GM12878 (cell line): ENCODE results near the gene CARM1. TPM values are rescaled to one million over a fixed set of nuclear protein-coding genes. Genes with fewer than 3 reads are reported as not detected.
A peak's percentile ranks its signal among the peaks of the same experiment; 100 is the strongest.

ENCODE experiments used
- ATAC-seq: fragments of 200-7000 bp; cut with Tn5 transposase; 3 replicates; pipeline ENCODE4 v1.9.1; 2020; ENCODE audit warnings: mild to moderate bottlenecking, moderate library complexity
- BruUV-seq: library from RNA; stranded (reverse); fragments of 400-500 nt; replicated peaks from 2 replicates; lab custom pipeline; 2021; lab: Mats Ljungman, UMichigan
- CTCF ChIA-PET: fragments of 300-600 bp; sonication (Branson Sonifier 250); formaldehyde crosslinking; extraction: SDS; loops from one replicate; lab custom pipeline; 2021; ENCODE audit warnings: inconsistent platforms; lab: Yijun Ruan, JAX
- POLR2A ChIA-PET: fragments of 350-600 bp; formaldehyde crosslinking; extraction: SDS; loops from one replicate; lab custom pipeline; 2021; ENCODE audit warnings: inconsistent platforms; lab: Charles Lee
- RAD21 ChIA-PET: fragments of 300-600 bp; sonication (Branson Sonifier 250); formaldehyde crosslinking; loops from one replicate; lab custom pipeline; 2023; ENCODE audit warnings: antibody characterized with exemption; ENCODE audit not compliant: unreplicated experiment; lab: Charles Lee
- SMC1A ChIA-PET: fragments of 300-600 bp; sonication (Branson Sonifier 250); formaldehyde crosslinking; loops from one replicate; lab custom pipeline; 2023; ENCODE audit not compliant: unreplicated experiment, uncharacterized antibody; lab: Charles Lee
- DNase-seq: peaks from one replicate; pipeline ENCODE4 v3.0.0-alpha.2; 2011; ENCODE audit warnings: low read depth, low spot score
- FAIRE-seq: peaks from 3 replicates; lab custom pipeline; 2011; peaks lifted over from hg19 to GRCh38; lab: Jason Lieb, UNC
- H2AFZ ChIP-seq: 2 replicates; pipeline ENCODE4 v1.6.0; 2011; ENCODE audit warnings: low read depth, low read length, control low read depth; ENCODE audit not compliant: control insufficient read depth
- H3K27ac ChIP-seq: 2 replicates; pipeline ENCODE4 v1.5.1; 2011; ENCODE audit warnings: control low read depth; ENCODE audit not compliant: control insufficient read depth, insufficient read depth
- H3K27me3 ChIP-seq, 2 experiments: replicated peaks in 1 of 2; 2 replicates each; pipeline versions ENCODE4 v1.6.0 to v1.6.1; 2011; ENCODE audit warnings: low read length in 1 of 2; ENCODE audit not compliant: control insufficient read depth in 2 of 2, insufficient read depth in 2 of 2
- H3K36me3 ChIP-seq, 2 experiments: 2 replicates each; pipeline ENCODE4 v1.5.1; 2011; ENCODE audit warnings: low read length in 1 of 2; ENCODE audit not compliant: control insufficient read depth in 2 of 2, insufficient read depth in 2 of 2
- H3K4me1 ChIP-seq: 2 replicates; pipeline ENCODE4 v1.6.1; 2011; ENCODE audit warnings: mild to moderate bottlenecking, low read length, moderate library complexity, mixed read lengths; ENCODE audit not compliant: control insufficient read depth, insufficient read depth
- H3K4me2 ChIP-seq: 2 replicates; pipeline ENCODE4 v1.6.0; 2011; ENCODE audit warnings: control low read depth; ENCODE audit not compliant: control insufficient read depth, insufficient read depth
- H3K4me3 ChIP-seq: fragments of 200-600 bp; sonication (generic); 2 replicates; pipeline ENCODE4 v1.5.1; 2016
- H3K79me2 ChIP-seq: 2 replicates; pipeline ENCODE4 v1.6.0; 2011; ENCODE audit warnings: low read length; ENCODE audit not compliant: control insufficient read depth, insufficient read depth
- H3K9ac ChIP-seq: 2 replicates; pipeline ENCODE4 v1.8.0; 2011; ENCODE audit warnings: low read length, control low read depth, mixed read lengths; ENCODE audit not compliant: control insufficient read depth, insufficient read depth
- H3K9me3 ChIP-seq: replicated peaks from 3 replicates; pipeline ENCODE4 v1.5.1; 2011; ENCODE audit warnings: mild to moderate bottlenecking, low read length; ENCODE audit not compliant: control insufficient read depth, insufficient read depth
- H4K20me1 ChIP-seq: 2 replicates; pipeline ENCODE4 v1.6.0; 2011; ENCODE audit not compliant: control insufficient read depth, insufficient read depth
- CBX3 ChIP-seq: fragments of 200-600 bp; sonication (generic); IDR thresholded peaks from 2 replicates; pipeline ENCODE4 v1.6.1; 2016; ENCODE audit warnings: low read depth, borderline replicate concordance
- EGR1 ChIP-seq, 2 experiments: IDR thresholded peaks; 1 replicate in 1 of 2; 2 replicates in 1 of 2; pipeline ENCODE4 v1.6.1; 2011 to 2012; ENCODE audit warnings: low read depth in 2 of 2, low read length in 2 of 2, borderline replicate concordance in 1 of 2, mild to moderate bottlenecking in 1 of 2, moderate library complexity in 1 of 2
- FOXK2 ChIP-seq: fragments of 450-650 bp; IDR thresholded peaks from 2 replicates; pipeline ENCODE4 v1.6.1; 2017; ENCODE audit warnings: mild to moderate bottlenecking, moderate library complexity
- JUNB ChIP-seq: IDR thresholded peaks from 2 replicates; pipeline ENCODE4 v1.6.1; 2016; ENCODE audit warnings: antibody characterized with exemption, mild to moderate bottlenecking
- KDM1A ChIP-seq: fragments of 200-600 bp; sonication (generic); IDR thresholded peaks from 2 replicates; pipeline ENCODE4 v1.6.1; 2016; ENCODE audit warnings: borderline replicate concordance
- MEF2A ChIP-seq: IDR thresholded peaks from 2 replicates; pipeline ENCODE4 v1.6.1; 2011; ENCODE audit warnings: low read depth, mild to moderate bottlenecking, low read length, moderate library complexity; ENCODE audit not compliant: insufficient read depth
- PML ChIP-seq: IDR thresholded peaks from 2 replicates; pipeline ENCODE4 v1.6.1; 2012; ENCODE audit warnings: low read length, inconsistent platforms
- POLR2A ChIP-seq: IDR thresholded peaks from 2 replicates; pipeline ENCODE4 v1.6.1; 2011; ENCODE audit warnings: low read depth, mild to moderate bottlenecking, low read length
- POLR2AphosphoS2 ChIP-seq: IDR thresholded peaks from 2 replicates; pipeline ENCODE4 v1.6.1; 2011; ENCODE audit warnings: low read depth, mild to moderate bottlenecking, low read length, improper control_type of control experiment, moderate library complexity
- RCOR1 ChIP-seq: conservative IDR thresholded peaks from 2 replicates; pipeline ENCODE4 v1.6.1; 2012; ENCODE audit warnings: low read depth, low read length, improper control_type of control experiment
- SIN3A ChIP-seq: IDR thresholded peaks from 2 replicates; pipeline ENCODE4 v1.6.1; 2012; ENCODE audit warnings: low read depth, low read length, improper control_type of control experiment
- SPI1 ChIP-seq: IDR thresholded peaks from 2 replicates; pipeline ENCODE4 v1.6.1; 2011; ENCODE audit warnings: low read depth, mild to moderate bottlenecking, low read length, moderate library complexity, borderline replicate concordance; ENCODE audit not compliant: insufficient read depth
- SUZ12 ChIP-seq: fragments of 200-600 bp; sonication (generic); IDR thresholded peaks from one replicate; pipeline ENCODE4 v1.6.1; 2018; ENCODE audit warnings: antibody characterized with exemption, mild to moderate bottlenecking; ENCODE audit not compliant: unreplicated experiment
- ZBED1 ChIP-seq: IDR thresholded peaks from 2 replicates; pipeline ENCODE4 v1.6.1; 2016; ENCODE audit warnings: borderline replicate concordance
- WGBS: methylation state at CpG from one replicate; pipeline ENCODE4 v1.1.6; 2016; ENCODE audit warnings: low lambda C conversion rate; ENCODE audit not compliant: insufficient replicate concordance, insufficient coverage; ENCODE audit errors: missing lambda C conversion rate; 5-methylcytosine and 5-hydroxymethylcytosine counted together
- in situ Hi-C: fragments of 300-500 bp; cut with MboI; formaldehyde crosslinking; loops from 9 replicates; pipeline ENCODE4 v1.14.3; 2018; ENCODE audit warnings: mixed read lengths
- intact Hi-C: fragments of 100-400 bp; cut with micrococcal nuclease; formaldehyde crosslinking; loops from one replicate; pipeline ENCODE4 v1.14.2; 2022; ENCODE audit not compliant: unreplicated experiment
- polyA plus RNA-seq, 11 experiments: library from polyadenylated mRNA; depleted of rRNA in 4 of 11; unstranded in 6 of 11; stranded (reverse) in 5 of 11; fragments of >200 nt; fragmentation: Nextera tagmentation in 4 of 11; fragmentation: Illumina TruSeq in 1 of 11; extraction: Ambion mirVana in 4 of 11; extraction: Trizol in 1 of 11; gene quantifications; 1 replicate in 1 of 11; 2 replicates in 10 of 11; pipeline versions ENCODE4 v1.2.1 to v1.2.3, GENCODE V29; 2011 to 2016; ENCODE audit warnings: inconsistent platforms in 2 of 11, missing spikeins in 2 of 11, low read depth in 1 of 11
- total RNA-seq, 4 experiments: library from RNA; depleted of rRNA in 3 of 4; stranded (reverse); fragments of >200 nt in 3 of 4; fragmentation: Illumina TruSeq in 1 of 4; extraction: Trizol in 1 of 4; gene quantifications; 2 replicates each; pipeline versions ENCODE4 v1.2.1 to v1.2.3, GENCODE V29; 2013 to 2021
- TF ChIP-seq, protein P1 (sequence below): fragments of 450-650 bp; IDR thresholded peaks from 2 replicates; pipeline ENCODE4 v1.6.1; 2017; ENCODE audit warnings: borderline replicate concordance
- TF ChIP-seq, protein P2 (sequence below): IDR thresholded peaks from 2 replicates; pipeline ENCODE4 v1.6.1; 2012; ENCODE audit warnings: low read length, inconsistent platforms

CARM1 gene
- total and polyA plus RNA-seq, 10 of the 15 experiments (the other 5 are each of a cell fraction or from before 2014, with no cell fraction given) = 0.45 to 116 (median 39.7) TPM

DNA sequence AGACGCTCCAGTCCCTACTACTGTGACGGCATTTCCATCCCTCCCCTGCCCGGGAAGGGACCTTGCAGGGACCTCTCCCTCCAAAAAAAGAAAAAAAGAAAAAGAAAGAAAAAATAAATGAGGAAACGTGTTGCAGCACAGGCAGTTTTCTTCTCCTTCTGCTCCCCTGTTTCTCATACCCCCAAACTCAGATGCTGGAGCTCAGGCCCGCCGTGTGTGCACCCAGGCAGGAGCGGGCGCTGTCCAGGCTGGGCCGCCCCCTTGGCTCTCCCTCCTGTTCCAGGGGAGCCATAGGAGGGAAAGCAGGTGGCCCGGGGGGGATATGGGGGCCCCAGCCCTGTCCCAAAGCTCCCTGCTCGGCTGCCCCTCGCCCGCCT is 51.3 kb downstream of the CARM1 start:
- H3K79me2 ChIP-seq = peaks cover 4% of the 10 kb centered on the region
- ChIA-PET POLR2A (no interaction called here), RAD21 (no interaction called here), CTCF (no interaction called here), SMC1A (no interaction called here)
- in situ Hi-C loops (no loop called here), intact Hi-C loops (no loop called here)
- TF ChIP-seq MEF2A (no peak), EGR1 (IDR thresholded peaks at IDR 0.05; ENCODE audit: borderline replicate concordance in 1 of 2, low read depth in 2 of 2, low read length in 2 of 2) (no peak), KDM1A (no peak)
- H3K9ac ChIP-seq = no peak overlapping the region
- no peaks in the 10 kb centered on the region for H4K20me1 ChIP-seq
- peaks cover 8 to 28% of the 10 kb centered on the region in 2 experiments; a peak in 3 of 4 replicates for H3K36me3 ChIP-seq
- no peak overlapping the region for H3K4me3 ChIP-seq
- 89% methylated on average over 13 of the region's 13 CpGs for WGBS
- FAIRE-seq = no peak
- H3K4me2 ChIP-seq = no peak overlapping the region
- H3K4me1 ChIP-seq = peaks cover 5% of the 10 kb centered on the region
- H3K9me3 ChIP-seq = no peaks in the 10 kb centered on the region
- no peak for DNase-seq
- no peak for ATAC-seq
- H3K27me3 ChIP-seq = no peaks in the 10 kb centered on the region
- H2AFZ ChIP-seq = no peak overlapping the region
- H3K27ac ChIP-seq = no peak overlapping the region
- BruUV-seq = no TSS peak

DNA sequence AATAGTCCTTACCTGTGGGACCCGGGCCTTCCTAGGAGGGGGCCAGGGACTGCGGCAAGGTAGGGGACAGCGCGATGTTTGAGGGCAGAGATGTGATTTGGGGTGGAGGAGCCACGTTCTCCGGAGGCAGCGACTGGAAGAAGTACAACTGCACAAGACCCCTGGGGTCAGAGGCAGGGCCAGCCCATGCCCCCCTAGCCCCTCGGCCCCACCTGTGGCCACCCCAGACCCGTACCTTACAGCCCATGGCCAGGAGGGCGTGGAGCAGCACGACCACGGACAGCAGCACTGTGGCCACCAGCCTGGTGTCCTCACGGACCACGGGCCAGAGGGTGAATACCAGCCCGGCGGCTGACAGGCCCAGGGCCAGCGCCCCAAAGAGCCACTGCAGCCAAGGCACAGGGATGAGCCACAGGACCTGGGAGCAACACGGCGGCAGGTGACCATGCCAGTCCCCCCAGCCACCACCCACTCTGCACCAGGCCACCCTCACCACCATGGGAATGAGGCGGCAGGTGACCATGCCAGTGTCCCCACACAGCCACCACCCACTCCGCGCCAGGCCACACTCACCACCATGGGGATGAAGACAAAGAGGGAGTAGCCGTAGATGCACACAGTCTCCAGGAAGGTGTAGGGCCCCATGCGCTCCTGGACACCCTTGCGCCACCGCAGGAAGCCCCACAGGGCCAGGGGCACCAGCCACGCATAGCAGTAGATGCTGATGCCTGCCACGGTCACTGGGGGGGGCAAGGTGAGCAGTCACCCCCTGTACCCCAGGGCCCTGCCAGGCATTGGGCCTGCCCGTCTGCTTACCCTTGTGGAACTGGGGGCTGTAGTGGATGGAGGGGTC is 52.1 kb downstream of the CARM1 start:
- POLR2A ChIA-PET = no interaction called here
- no peaks in the 10 kb centered on the region for H4K20me1 ChIP-seq
- no peak for FAIRE-seq
- TF ChIP-seq RCOR1 (no peak), SIN3A (no peak), POLR2A (peak; percentile 61; the same call in 1 of the 2 replicates), PML (no peak), SUZ12 (no peak), JUNB (no peak), SPI1 (no peak), ZBED1 (0 out of 2 replicates have a peak, but pooled peaks have one; percentile 28), FOXK2 (no peak), CBX3 (no peak), POLR2AphosphoS2 (0 out of 2 replicates have a peak, but pooled peaks have one; percentile 26)
- TF ChIP-seq, protein P1, sequence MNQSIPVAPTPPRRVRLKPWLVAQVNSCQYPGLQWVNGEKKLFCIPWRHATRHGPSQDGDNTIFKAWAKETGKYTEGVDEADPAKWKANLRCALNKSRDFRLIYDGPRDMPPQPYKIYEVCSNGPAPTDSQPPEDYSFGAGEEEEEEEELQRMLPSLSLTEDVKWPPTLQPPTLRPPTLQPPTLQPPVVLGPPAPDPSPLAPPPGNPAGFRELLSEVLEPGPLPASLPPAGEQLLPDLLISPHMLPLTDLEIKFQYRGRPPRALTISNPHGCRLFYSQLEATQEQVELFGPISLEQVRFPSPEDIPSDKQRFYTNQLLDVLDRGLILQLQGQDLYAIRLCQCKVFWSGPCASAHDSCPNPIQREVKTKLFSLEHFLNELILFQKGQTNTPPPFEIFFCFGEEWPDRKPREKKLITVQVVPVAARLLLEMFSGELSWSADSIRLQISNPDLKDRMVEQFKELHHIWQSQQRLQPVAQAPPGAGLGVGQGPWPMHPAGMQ = no peak
- TF ChIP-seq, protein P2, sequence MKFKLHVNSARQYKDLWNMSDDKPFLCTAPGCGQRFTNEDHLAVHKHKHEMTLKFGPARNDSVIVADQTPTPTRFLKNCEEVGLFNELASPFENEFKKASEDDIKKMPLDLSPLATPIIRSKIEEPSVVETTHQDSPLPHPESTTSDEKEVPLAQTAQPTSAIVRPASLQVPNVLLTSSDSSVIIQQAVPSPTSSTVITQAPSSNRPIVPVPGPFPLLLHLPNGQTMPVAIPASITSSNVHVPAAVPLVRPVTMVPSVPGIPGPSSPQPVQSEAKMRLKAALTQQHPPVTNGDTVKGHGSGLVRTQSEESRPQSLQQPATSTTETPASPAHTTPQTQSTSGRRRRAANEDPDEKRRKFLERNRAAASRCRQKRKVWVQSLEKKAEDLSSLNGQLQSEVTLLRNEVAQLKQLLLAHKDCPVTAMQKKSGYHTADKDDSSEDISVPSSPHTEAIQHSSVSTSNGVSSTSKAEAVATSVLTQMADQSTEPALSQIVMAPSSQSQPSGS = no peak

More for the DNA sequence above, 52.1 kb downstream of the CARM1 start:
- no peaks in the 10 kb centered on the region for H3K27me3 ChIP-seq
- RAD21 ChIA-PET = no interaction called here
- WGBS = 89% methylated on average over 22 of the region's 29 CpGs
- in situ Hi-C loops = no loop called here
- no TSS peak for BruUV-seq
- peaks cover 7% of the 10 kb centered on the region for H3K79me2 ChIP-seq
- SMC1A ChIA-PET = no interaction called here
- peaks cover 7% of the 10 kb centered on the region for H3K4me1 ChIP-seq
- intact Hi-C loops = no loop called here
- CTCF ChIA-PET = no interaction called here
- H3K27ac ChIP-seq = no peak overlapping the region
- no peak overlapping the region for H2AFZ ChIP-seq
- H3K9me3 ChIP-seq = no peaks in the 10 kb centered on the region
- peaks cover 3 to 27% of the 10 kb centered on the region in 2 experiments; a peak in 3 of 4 replicates for H3K36me3 ChIP-seq
- no peak; the same call in 2 of the 3 replicates for ATAC-seq
- no peak overlapping the region for H3K4me3 ChIP-seq
- no peak for DNase-seq
- no peak overlapping the region for H3K9ac ChIP-seq
- no peak overlapping the region for H3K4me2 ChIP-seq
